Upper lobe of left lung (tissue), 6 donors: ENCODE measurements around the gene ZNF593OS. TPM values are rescaled to one million over a fixed set of nuclear protein-coding genes. Genes with fewer than 3 reads are reported as not detected.

Source experiments
- ATAC-seq, 2 donors: fragments of 200-7000 bp; cut with Tn5 transposase; one replicate each; pipeline ENCODE4 v1.9.1; 2022; ENCODE audit warnings: mild to moderate bottlenecking in 2 of 2, moderate library complexity in 2 of 2; ENCODE audit not compliant: low FRiP score in 2 of 2
- DNase-seq, 2 donors: peaks; one replicate each; pipeline ENCODE4 v3.0.0-alpha.2; 2019 to 2020
- H3K27ac ChIP-seq, 4 donors: fragments of 200-600 bp; sonication (generic); one replicate each; pipeline ENCODE4 v1.5.1; 2016 to 2019
- H3K27me3 ChIP-seq, 4 donors: fragments of 200-600 bp; sonication (generic); one replicate each; pipeline ENCODE4 v1.5.1; 2017 to 2019
- H3K36me3 ChIP-seq, 4 donors: fragments of 200-600 bp; sonication (generic); one replicate each; pipeline ENCODE4 v1.5.1; 2016 to 2019
- H3K4me1 ChIP-seq, 4 donors: fragments of 200-600 bp; sonication (generic); one replicate each; pipeline ENCODE4 v1.5.1; 2018 to 2019
- H3K4me3 ChIP-seq, 4 donors: fragments of 200-600 bp; sonication (generic); one replicate each; pipeline ENCODE4 v1.5.1; 2017 to 2019; ENCODE audit warnings: mild to moderate bottlenecking in 2 of 4, moderate library complexity in 1 of 4
- H3K9me3 ChIP-seq, 4 donors: fragments of 200-600 bp; sonication (generic); one replicate each; pipeline ENCODE4 v1.5.1; 2018 to 2019
- EP300 ChIP-seq, 4 donors: sonication (generic); formaldehyde crosslinking; IDR thresholded peaks; one replicate each; pipeline ENCODE4 v1.5.1; 2017; ENCODE audit warnings: antibody characterized with exemption in 4 of 4, control low read depth in 2 of 4
- POLR2A ChIP-seq, 4 donors: fragments of 450-650 bp; IDR thresholded peaks; one replicate each; pipeline ENCODE4 v1.5.1; 2016 to 2017; ENCODE audit warnings: antibody characterized with exemption in 4 of 4, mild to moderate bottlenecking in 2 of 4
- POLR2AphosphoS5 ChIP-seq, 2 donors: sonication (generic); formaldehyde crosslinking; IDR thresholded peaks; one replicate each; pipeline ENCODE4 v1.5.1; 2017; ENCODE audit warnings: antibody characterized with exemption in 2 of 2
- WGBS, 2 donors: methylation state at CpG; one replicate each; pipeline ENCODE4 v1.1.5; 2017 to 2018; 5-methylcytosine and 5-hydroxymethylcytosine counted together
- total RNA-seq, 6 donors: library from RNA; depleted of rRNA in 4 of 6; stranded (reverse); fragments of >200 nt in 4 of 6; gene quantifications; one replicate each; pipeline versions ENCODE4 v1.1.0 to v1.2.1, GENCODE V29; 2016 to 2021
- TF ChIP-seq, protein P1 (sequence below), 6 experiments: fragments of 450-650 bp in 4 of 6; fragments of 200-600 bp in 2 of 6; sonication (generic) in 2 of 6; IDR thresholded peaks; one replicate each; pipeline ENCODE4 v1.5.1; 2016 to 2019; ENCODE audit warnings: antibody characterized with exemption in 6 of 6
- donor health status: DM: no; HTN: no; CAD: no; lungs with moderate emphysema.
- donor health status: DM: no; HTN: yes; CAD: no; lungs with severe emphysema.

The ZNF593OS gene
- total RNA-seq, 6 donors from 2014 or later: not detected

DNA sequence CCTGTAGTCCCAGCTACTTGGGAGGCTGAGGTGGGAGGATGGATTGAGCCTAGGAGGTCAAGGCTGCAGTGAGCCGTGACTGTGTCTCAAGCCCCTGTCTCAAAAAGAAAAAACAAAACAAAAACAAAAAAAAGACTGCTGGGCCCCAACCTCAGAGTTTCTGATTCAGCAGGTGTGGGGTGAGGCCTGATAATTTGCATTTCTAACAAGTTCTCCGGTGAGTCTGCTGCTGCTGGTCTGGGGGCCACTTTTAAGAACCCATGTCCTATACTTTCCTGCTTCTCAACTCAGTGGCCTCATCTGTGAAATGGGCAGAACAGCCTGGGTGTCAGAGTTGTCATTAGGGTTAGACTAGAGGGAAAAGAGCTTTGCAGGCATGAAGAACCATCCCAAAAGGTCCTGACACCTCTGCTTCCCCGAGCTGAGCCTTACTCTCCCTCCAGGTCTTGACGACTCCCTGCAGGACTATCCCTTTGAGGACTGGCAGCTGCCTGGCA lies 8.4 kb upstream of the ZNF593OS start:
- no peaks in the 10 kb centered on the region for H3K27me3 ChIP-seq
- peaks cover 0 to 26% (median 9%) of the 10 kb centered on the region in 4 donors for H3K36me3 ChIP-seq
- WGBS, 2 donors: 79% methylated on average over 2 to 4 of the region's 4 CpGs
- DNase-seq (no peak), ATAC-seq (no peak)
- no peak overlapping the region for H3K27ac ChIP-seq
- TF ChIP-seq, protein P1, sequence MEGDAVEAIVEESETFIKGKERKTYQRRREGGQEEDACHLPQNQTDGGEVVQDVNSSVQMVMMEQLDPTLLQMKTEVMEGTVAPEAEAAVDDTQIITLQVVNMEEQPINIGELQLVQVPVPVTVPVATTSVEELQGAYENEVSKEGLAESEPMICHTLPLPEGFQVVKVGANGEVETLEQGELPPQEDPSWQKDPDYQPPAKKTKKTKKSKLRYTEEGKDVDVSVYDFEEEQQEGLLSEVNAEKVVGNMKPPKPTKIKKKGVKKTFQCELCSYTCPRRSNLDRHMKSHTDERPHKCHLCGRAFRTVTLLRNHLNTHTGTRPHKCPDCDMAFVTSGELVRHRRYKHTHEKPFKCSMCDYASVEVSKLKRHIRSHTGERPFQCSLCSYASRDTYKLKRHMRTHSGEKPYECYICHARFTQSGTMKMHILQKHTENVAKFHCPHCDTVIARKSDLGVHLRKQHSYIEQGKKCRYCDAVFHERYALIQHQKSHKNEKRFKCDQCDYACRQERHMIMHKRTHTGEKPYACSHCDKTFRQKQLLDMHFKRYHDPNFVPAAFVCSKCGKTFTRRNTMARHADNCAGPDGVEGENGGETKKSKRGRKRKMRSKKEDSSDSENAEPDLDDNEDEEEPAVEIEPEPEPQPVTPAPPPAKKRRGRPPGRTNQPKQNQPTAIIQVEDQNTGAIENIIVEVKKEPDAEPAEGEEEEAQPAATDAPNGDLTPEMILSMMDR (IDR thresholded peaks at IDR 0.05): no peak
- TF ChIP-seq POLR2AphosphoS5 (IDR thresholded peaks at IDR 0.05) (no peak), EP300 (IDR thresholded peaks at IDR 0.05) (no peak), POLR2A (IDR thresholded peaks at IDR 0.05) (no peak)
- no peaks in the 10 kb centered on the region for H3K9me3 ChIP-seq
- no peak overlapping the region for H3K4me3 ChIP-seq
- peaks cover 0 to 8% (median 2%) of the 10 kb centered on the region in 4 donors for H3K4me1 ChIP-seq

GRCh38 chr1:26177182-26177684 lies 5.6 kb upstream of the ZNF593OS start, which contains the start of gene CNKSR1:
Gene CNKSR1 (plus strand): TSS chr1:26177491. CDS start chr1:26177548, 57 bp downstream.
- TF ChIP-seq, protein P1 (IDR thresholded peaks at IDR 0.05): peak in 1 of 6 experiments; percentile 38
- TF ChIP-seq EP300 (IDR thresholded peaks at IDR 0.05): no peak
- TF ChIP-seq POLR2AphosphoS5 (IDR thresholded peaks at IDR 0.05): peak in 1 of 2 donors; percentile 42
- TF ChIP-seq POLR2A (IDR thresholded peaks at IDR 0.05): peak in 2 of 4 donors; percentile 40 to 66

GRCh38 chr1:26175346-26175745 lies 3.7 kb upstream of the ZNF593OS start:
- no peak for DNase-seq
- no peak overlapping the region for H3K27ac ChIP-seq
- no peaks in the 10 kb centered on the region for H3K27me3 ChIP-seq
- no peak for ATAC-seq
- H3K9me3 ChIP-seq: no peaks in the 10 kb centered on the region
- H3K4me3 ChIP-seq: no peak overlapping the region
- peaks cover 0 to 7% (median under 1%) of the 10 kb centered on the region in 4 donors for H3K36me3 ChIP-seq
- WGBS, 2 donors: 93 to 95% methylated on average over 8 of the region's 8 CpGs
- H3K4me1 ChIP-seq: peaks cover 7 to 15% (median 11%) of the 10 kb centered on the region in 4 donors
- TF ChIP-seq EP300 (IDR thresholded peaks at IDR 0.05): no peak
- TF ChIP-seq POLR2A (IDR thresholded peaks at IDR 0.05): no peak
- no peak for TF ChIP-seq POLR2AphosphoS5 (IDR thresholded peaks at IDR 0.05)
- TF ChIP-seq, protein P1 (IDR thresholded peaks at IDR 0.05): no peak

More at GRCh38 chr1:26177182-26177684, 5.6 kb upstream of the ZNF593OS start, which contains the start of gene CNKSR1:
- Histone ChIP-seq H3K27ac (peak within 1 kb of the TSS; percentile 41 to 74 (median 58)), H3K36me3 (peaks cover 0 to 12% (median 2%) of the 10 kb centered on the region in 4 donors), H3K4me1 (peaks cover 0 to 8% (median 2%) of the 10 kb centered on the region in 4 donors), H3K4me3 (peak within 1 kb of the TSS in 3 of 4 donors; percentile 41 to 42 (median 42)), H3K9me3 (no peaks in the 10 kb centered on the region), H3K27me3 (no peaks in the 10 kb centered on the region)
- ATAC-seq (peak; percentile 81 to 95), DNase-seq (peak; percentile 90 to 91)
- 46 to 47% methylated on average over 5 to 21 of the region's 21 CpGs for WGBS, 2 donors

DNA sequence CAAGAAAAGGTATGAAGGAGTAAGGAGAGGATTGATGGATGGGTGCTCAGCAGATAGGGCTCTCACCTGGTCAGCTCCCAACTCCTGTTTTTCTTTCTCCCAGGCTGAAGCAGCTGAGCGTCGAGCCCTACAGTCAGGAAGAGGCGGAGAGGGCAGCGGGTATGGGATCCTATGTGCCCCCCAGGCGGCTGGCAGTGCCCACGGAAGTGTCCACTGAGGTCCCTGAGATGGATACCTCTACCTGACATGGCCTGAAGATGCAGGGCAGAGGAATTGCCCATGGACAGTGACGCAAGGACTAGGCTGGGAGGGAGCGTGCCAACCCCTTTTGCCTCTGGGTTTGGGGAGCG lies 1.2 kb downstream of the ZNF593OS start:
- Histone ChIP-seq H3K27me3 (no peaks in the 10 kb centered on the region), H3K36me3 (peaks cover 0 to 7% (median 0%) of the 10 kb centered on the region in 4 donors), H3K27ac (peak overlapping the region in 3 of 4 donors; percentile 70 to 89 (median 78)), H3K9me3 (no peaks in the 10 kb centered on the region), H3K4me1 (peaks cover 9 to 17% (median 13%) of the 10 kb centered on the region in 4 donors), H3K4me3 (peak overlapping the region; percentile 73 to 96 (median 76))
- DNase-seq (no peak), ATAC-seq (no peak)
- no peak for TF ChIP-seq POLR2AphosphoS5 (IDR thresholded peaks at IDR 0.05)
- no peak for TF ChIP-seq POLR2A (IDR thresholded peaks at IDR 0.05)
- TF ChIP-seq, protein P1 (IDR thresholded peaks at IDR 0.05): no peak
- no peak for TF ChIP-seq EP300 (IDR thresholded peaks at IDR 0.05)
- 72 to 79% methylated on average over 8 to 9 of the region's 9 CpGs for WGBS, 2 donors
